GM19468 (cell line): ENCODE data around the gene CEND1.

Source experiments
- ATAC-seq: cut with Tn5 transposase; IDR thresholded peaks from one replicate; pipeline ENCODE4 v1.9.1; 2021; ENCODE audit warnings: mild to moderate bottlenecking, moderate library complexity, moderate number of reproducible peaks; ENCODE audit not compliant: unreplicated experiment; ENCODE audit errors: extremely low read depth

CEND1 gene

DNA sequence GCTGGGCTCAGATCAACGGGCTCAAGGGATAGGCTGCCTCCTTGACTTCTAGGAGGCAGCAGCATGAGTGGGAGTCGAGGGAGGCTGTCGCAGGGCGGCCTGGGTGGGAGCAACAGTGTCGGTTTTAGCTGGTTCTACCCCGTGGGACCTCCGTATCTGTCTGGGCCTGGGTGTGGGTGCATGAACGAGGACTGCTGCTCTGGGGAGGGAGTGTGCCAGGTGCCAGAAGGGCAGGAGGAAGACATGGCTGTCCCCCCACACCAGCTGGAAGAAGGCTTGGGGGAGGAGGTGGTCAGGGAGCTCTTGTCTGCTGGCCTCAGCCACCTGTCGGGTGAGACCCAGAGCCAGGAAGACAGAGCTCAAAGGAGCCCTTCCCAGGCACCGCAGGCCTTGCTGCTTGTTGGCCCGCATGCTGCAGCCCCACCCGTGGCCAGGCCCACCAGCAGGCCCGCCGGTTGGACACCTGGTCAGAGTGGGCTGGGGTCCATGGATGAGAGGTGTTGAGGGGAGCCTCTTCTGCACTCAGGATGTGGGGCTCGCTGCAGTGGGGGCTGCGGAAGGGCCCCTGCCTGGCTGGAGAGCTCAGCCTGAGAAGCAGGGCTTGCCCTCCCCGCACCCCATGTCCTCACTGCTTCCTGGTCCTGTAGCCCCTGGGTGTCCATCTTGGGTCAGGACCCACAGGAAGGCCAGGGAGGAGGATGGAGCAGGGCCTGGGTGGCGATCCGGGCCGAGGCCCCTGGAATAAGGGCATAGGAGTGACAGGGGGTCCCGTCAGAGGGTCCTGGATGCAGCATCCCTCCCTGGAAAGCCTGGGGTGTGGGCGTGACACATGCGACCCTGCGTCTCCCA, 3.4 kb downstream of the CEND1 start:
- no peak for ATAC-seq

DNA sequence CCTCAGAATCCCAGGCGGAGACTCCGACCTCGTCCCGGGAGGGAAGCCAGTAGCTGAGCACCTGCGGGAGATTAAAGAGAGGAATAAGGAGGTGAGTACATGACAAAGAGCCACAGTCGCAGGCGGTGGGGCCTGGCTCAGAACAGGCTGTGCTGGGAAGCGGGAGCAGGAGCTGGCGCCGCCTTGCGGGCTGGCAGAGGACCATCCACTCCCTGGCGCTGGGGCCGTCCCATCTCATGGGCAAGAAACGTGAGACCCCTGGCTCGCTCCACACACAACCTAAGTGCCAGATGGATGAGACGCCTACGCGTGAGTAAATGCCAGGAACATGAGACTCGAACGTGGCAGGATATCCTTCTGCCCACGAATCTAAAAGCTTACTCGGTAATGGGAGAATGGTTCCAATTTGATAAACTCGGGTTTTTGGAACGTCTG, 6.3 kb downstream of the CEND1 start:
- no peak for ATAC-seq

DNA sequence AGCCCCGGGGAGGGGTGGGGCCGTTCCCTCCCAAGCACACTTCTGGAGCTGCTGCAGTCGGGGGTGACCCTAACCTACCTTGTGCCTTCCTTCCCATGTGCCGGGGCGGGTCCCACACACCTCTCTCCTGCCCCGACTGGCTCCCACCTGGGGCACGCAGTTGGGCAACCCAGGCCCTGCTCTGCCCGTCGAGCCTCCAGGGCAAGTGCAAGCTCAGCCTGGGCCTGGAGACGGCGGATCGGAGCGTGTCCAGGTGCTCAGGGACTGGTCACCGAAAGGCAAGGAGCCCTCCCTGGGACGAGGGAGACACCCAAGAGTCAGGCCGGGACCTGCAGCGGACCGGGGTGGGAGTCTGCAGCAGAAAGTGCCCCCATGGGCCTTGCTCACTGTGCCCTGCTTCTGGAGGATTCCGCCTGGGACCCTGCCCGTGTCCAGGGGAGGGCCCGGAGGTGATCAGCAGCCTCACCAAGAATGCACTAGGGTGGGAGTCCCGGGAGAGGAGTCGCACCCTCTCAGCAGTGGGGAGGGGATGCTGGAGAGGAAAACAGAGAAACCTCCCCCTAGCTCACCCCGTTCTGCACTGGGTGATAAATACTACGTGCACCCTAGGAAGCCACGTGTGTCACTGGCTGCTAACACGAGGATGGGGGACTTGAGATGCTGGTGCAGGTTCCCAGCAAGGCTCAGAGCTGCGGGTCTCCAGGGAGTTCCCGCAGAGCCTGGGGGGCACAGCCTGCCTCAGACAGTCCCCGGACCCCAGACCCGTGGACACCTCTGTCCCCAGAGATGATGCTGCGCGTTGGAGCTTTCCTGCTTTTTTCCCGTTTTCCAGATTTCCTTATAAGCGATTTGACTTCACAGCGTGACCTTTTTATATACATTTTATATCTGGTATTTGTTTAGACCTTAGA, 7.4 kb downstream of the CEND1 start:
- ATAC-seq, result no peak

DNA sequence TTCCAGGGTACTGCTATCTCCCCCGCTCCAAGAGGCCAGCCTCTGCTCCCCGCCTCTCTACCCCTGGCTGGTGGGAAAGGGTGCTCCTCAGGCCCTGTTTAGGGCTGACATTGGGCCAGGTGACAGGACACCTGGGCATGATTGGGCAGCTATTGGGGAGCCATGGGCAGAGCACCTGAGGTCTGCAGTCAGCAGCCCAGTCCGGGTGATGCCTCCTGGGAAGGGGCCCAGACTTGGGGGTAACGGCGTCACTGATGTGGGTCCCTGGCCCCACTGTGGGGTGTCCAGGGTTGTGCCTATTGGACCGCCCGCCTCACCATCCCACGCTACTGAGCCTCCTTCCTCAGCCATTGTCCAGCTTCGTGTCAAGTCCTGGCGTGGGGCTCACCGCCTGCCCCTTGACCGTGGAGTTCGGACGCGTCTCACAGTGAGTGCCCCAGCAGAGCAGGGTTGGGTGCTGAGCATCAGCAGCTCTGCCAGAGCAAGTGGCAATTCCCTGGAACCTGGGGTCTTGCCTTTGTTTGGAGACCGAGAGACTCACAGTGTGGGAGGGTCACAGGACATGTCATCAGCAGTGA, 9.8 kb downstream of the CEND1 start:
- ATAC-seq, result no peak

DNA sequence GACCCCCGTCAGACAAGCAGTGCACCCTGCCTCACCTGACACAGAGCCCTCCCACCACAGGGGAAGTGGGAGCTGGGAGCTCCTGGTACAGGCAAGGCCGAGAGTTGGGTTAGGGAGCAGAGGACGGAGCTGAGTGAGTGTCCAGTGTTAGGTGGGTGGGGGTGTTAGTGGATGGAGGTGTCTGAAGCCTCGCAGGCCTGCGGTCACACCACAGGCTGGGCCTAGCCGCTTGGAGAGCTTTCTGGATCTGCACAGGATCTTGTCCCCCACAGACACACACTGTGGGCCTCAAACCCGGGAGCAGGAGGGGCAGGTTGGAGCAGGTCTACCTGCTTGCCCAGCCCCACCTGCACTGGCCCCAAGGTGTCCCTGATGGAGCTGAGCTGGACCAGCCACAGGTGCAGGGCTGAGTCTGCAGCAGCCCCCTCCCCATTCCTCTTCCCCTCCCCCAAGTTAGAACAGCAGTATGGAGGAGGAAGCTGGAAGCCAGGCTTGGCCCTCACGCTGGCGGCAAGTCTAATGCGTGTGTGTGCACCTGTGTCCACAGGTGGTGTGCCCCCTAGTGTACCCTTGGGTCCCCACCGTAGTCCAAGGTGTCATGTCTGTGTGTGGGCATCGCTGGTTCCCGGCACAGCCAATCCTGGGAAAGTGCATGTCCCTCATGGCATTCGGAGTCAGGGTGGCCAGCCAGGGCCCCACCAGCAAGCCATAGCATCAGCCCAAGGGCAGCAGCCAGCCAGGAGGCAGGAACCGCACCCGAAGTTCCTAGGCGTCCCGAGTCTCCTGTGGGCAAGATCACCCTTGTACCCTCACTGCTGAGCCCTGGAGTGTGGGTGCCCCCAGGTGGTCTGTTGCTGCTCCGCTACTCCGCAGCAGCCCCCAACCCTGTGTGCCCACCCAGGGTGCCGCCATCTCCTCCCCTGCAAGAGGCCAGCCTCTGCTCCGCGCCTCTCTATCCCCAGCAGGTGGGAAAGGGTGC, 10.6 kb downstream of the CEND1 start:
- ATAC-seq, result no peak

DNA sequence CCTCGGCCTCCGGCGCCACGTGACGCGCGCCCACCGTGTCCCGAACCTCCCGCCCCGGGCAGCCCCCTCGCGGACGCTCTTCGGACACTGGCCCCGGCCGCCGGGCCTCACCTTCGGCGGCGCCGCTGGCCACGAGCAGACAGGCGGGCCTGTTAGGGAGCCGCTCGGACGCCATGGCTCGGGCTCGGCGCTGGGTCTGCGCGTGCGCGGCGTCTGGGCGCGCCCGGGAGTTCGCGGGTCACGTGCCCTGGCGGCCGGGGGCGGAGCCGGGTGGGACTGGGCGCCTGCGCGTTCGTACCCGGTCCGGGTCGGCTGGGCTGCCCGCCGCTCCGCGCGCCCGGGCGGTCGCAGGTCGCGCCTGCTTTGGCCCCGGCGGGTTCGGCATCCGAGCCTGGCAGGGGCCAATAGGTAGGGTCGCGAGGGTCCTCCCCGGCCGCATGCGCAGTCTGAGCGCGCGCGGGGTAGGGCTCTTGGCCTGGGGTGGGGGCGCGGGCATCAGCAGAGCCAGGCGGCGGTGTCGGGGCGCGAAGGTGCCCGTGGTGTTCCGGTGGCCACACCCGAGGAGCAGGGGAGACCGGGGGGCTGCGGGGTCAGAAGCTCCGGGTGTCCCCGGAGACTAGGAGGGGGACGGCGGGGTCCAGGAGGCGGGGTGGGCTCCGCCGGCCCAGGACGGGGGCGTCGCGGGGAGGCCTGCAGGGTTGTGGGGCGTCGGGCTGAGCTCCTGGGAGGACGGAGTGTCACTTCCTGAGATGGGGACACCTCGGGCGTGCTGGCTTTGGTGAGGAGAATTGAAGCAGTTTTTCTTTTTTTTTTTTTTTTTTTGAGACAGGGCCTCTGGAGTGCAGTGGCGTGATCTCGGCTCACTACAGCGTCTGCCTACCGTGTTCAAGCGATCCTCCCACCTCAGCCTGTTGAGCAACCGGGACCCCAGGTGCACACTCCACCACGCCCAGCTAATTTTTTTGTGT, 12.3 kb downstream of the CEND1 start, which contains the start of gene GATD1:
GATD1 (minus strand) TSS at position 200 of the 968 bp plus-strand sequence; CDS start at position 175, 25 bp downstream.
- peak; percentile 52 for ATAC-seq

DNA sequence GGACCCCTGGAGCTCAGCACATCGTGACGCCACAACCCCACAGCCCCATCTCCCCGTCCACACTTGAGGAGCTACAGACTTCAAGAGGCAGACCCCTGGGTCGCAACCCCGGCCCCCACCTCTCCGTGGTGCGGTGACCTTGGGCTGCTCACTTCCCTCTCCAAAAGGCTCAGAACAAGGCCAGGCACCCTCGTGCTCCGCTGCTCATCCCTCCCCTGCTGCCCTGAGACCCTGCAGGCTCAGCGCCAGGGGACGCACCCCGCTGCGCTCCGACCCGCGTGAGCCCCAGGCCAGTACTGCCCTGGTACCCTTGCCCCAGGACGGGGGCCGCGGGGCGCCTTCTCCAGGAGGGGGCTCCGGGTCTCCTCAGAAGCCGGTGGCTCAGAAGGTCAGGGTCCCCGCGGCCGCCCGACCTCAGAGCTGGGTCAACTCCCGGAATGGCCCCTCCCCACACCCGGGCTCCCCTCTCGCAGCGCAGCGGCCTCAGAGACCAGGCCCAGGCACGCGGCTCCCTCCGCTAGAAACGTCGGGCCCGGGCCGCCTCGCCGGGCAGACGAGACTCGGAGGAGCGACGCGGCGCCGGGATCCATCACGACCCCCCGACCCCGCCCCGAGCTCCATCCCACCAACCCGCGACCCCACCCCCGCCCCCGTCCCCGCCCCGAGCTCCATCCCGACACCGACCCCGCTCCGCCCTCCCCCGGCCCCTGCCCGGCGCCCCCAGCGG, 13.2 kb downstream of the CEND1 start:
- no peak for ATAC-seq

DNA sequence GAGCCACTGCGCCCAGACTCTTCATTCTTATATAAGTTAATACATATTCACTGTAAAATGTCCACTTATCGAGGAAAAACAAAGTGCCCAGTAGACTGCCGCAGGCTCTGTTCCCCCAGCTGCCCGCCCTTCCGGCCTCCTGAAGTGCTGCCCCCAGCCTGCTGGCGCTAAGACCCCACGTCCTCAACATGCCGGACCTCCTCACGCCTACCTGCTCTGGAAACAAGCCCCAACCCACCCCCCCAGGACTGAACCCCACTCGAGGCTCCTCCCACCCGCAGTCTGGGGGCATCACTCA, 13.7 kb downstream of the CEND1 start:
- no peak for ATAC-seq

DNA sequence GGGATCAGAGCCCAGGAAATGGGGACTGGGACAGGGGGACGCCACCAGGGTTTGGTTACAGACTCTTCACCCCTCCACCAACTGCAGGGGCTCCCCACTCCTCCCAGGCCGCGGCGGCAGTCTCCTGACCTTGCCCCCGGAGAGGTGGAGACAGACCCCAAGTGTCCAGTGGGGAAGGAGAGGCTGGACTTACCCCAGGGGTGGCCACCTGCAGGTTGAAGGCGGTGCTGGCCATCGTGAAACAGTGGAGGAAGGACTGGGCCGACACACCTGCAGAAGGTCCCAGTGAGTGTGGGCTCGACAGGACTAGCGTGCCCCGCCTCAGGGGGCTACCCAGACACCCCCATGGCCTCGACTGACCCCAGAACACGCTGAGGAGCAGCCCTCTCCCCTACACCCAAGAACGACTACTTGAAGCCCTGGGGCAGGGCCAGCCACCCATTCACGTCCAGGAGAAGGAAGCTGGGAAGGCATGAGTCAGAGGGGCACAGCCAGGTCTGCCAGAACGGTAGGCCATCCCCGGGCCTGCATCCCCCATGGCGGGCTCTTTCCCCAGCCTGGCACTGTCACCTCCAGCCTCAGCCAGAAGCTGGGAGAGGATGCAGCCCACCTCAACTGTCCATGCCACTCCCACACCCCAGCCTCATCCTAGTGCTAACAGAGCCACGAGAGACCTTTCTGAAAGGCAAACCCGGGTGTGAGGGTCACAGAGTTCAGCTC, 14.9 kb downstream of the CEND1 start:
- no peak for ATAC-seq

DNA sequence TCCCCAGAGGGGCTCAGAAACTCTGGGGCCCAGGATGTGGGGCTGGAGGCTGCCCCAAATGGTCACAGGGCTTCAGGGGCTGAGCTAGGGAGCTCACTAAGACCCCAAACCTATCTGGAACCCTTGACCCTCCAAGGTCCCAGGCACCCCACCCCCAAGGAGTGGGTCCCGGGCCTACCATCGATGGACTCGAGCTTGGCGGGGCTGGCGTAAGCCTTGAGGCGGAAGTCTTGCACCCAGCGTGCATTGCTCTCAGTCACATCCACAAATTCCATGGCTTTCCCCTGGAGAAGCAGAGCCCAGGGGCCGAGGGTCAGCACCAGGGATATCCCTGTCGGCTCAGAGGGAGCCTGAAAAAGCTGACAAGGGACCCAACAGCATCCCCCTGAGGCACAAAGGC, 16.1 kb downstream of the CEND1 start:
- no peak for ATAC-seq

DNA sequence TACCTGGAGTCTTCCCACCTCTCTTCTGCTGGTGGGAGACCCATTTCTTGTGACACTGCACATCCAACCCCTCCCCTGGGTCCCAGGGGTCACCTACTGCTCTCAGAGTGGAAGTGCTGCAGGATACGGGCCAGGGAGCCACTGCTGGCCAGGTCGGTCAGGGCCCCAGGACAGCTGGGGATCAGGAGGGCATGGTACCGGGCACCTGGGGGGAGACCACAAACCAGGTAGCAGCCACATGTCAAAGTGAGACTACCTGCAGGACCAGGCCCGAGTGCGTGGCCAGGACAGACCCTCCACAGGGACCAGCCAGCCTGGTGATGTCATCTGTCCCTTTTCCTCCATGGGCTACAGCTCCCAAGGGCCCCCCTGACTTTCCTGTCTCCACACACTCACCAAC, 16.5 kb downstream of the CEND1 start:
- ATAC-seq, result no peak

DNA sequence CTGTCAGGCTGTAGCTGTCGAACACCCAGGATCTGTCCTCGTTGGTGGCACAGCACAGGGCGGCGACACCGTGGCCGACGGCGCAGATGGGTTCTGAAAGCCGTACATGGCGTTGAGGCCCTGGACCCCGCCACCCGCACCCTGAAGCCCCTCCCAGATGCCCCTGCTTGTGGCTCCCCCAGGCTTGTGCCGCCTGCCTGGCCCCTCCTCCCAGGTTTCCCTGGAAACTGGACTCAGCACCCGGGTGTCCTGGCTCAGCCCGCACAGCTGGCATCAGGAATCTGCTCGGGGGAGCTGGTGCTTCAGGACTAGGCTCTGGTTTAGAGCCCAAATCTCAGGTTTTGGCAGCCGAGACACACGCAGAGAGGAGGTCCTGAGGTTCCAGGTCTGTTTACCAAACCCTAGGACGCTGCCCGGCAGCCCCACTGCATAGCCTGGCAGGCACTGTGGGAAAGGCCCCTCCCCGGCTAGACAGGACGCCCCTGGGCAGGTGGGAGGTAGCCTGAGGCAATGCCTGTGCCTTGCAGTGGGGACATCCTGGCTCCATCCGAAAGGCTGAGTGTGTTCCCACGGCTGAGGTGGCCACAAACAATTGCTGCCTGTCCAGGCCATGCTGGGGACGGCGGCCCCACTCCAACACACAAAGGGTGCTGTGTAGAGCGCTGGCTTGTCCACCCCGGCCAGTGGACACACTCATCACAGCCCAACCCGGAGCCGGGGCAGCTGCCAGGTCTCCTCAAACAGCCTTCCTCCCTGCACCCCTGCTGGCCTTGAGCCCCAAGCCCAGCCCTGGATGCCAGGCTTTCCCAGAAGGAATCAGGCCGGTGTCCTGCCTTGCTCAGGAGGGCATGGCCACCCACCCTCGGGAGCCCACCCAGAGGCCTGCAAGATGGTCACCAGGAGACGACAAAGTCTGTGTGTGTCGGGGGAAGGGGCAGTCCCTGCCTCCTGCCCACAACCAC, 17.2 kb downstream of the CEND1 start:
- ATAC-seq, result no peak

DNA sequence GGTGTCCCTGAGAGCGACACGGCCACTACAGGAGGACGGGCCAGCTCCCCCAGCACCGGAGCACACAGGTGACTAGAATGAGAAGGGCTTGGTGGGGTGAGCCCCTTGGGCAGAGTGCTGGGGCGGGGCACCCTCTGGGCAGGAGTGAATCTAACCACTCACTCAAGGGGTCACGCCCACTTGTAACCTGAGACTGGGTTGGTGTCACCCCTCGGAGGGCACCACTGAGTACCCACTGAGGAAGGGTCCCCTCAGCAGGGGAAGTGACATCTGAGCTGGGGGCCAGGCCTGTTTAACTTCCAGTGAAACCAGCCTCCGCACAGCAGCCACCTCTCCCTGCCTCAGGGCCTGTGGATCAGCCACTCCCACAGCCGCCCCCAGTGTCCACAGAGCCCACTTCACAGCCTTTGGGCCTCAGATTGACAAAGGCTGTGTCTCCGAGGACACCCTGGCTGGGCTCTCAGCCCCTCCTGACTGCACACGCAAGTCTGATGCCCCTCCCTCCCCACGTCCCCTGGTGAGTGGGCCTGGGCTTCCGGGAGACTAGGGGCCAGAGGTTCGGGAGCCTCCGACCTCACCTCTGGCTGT, 18.2 kb downstream of the CEND1 start:
- ATAC-seq, result no peak

DNA sequence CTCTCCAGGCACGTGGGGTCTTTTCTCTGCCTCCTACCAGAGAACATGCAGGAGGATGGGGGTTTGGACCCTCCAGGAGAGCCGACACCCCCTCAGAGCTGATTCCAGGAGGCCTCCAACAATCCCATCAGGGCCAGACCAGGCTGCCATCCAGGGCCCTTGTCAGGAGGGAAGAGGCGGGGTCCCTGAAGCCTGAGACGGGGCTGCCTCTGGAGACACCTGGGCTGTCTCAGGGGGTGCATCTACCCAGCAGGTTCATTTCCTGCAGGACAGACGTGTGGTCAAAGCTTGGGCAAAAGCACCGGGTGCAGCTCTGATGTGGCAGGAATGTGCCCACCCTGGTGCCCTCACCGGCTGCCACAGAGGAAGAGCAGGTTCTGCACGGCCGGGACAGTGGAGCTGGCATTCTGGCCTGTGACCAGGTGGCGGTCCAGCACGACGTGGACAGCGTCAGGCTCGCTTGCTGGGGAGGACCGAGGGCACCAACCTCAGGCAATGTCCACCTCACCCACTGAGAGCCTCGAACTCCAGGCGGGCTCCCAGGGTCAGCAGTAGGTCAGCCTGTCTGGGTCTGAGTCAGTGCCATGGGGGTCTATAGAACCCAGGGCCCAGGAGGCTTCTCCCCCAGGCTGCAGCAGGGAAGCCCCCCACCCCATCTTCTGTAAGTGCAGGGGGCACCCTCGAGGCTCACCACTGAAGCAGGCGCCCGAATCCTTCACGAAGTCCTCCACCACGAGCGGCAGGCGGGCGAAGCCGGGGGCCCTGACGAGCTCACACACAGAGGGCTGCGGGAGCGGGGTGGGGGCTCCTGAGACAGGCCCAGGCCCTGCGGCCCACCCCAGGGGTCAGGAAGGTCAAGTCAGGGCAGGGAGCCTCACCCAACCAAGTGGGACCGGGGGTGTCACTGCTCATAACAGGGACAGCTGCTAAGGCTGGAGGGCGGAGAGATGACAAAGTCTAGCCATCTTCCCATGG, 19.0 kb downstream of the CEND1 start:
- no peak for ATAC-seq
